Measurements from ENCODE around the gene PRPH.

Gene PRPH

GRCh38 chr12:49259452-49259851, 35.5 kb upstream of the PRPH start:
- POLR2A ChIA-PET: no interaction called here
- no peak for TF ChIP-seq HDGF (IDR thresholded peaks at IDR 0.05; ENCODE audit: borderline replicate concordance)
- TF ChIP-seq TARDBP (IDR thresholded peaks at IDR 0.05): no peak
- TF ChIP-seq ELF4 (IDR thresholded peaks at IDR 0.05): no peak
- TF ChIP-seq FOXK2 (IDR thresholded peaks at IDR 0.05): no peak
- TF ChIP-seq BHLHE40 (IDR thresholded peaks at IDR 0.05; ENCODE audit: borderline replicate concordance): no peak
- no peak for TF ChIP-seq FOXA1 (IDR thresholded peaks at IDR 0.05)
- TF ChIP-seq ARNT (IDR thresholded peaks at IDR 0.05): no peak
- TF ChIP-seq FOXM1 (IDR thresholded peaks at IDR 0.05; ENCODE audit: borderline replicate concordance): no peak
- TF ChIP-seq ZNF384 (IDR thresholded peaks at IDR 0.05): no peak
- CTCF ChIA-PET: no interaction called here
- no peak for DNase-seq (ENCODE audit: extremely low spot score)

GRCh38 chr12:49260166-49260565, 34.8 kb upstream of the PRPH start:
- POLR2A ChIA-PET: interaction anchor here (1.0 to 1.4 kb wide), 2 partner anchors 15 to 27 kb away, joined by 3 read pairs; no protein-coding TSS in a partner anchor
- CTCF ChIA-PET: no interaction called here
- DNase-seq (ENCODE audit: extremely low spot score): no peak
- TF ChIP-seq SP1 (IDR thresholded peaks at IDR 0.05) (no peak), FOXM1 (IDR thresholded peaks at IDR 0.05; ENCODE audit: borderline replicate concordance) (no peak), ELF4 (IDR thresholded peaks at IDR 0.05) (no peak), SUZ12 (IDR thresholded peaks at IDR 0.05) (no peak), FOXK2 (IDR thresholded peaks at IDR 0.05) (no peak), LEF1 (IDR thresholded peaks at IDR 0.05; ENCODE audit: borderline replicate concordance) (no peak), ZNF384 (IDR thresholded peaks at IDR 0.05) (no peak), CTBP1 (IDR thresholded peaks at IDR 0.05; ENCODE audit: borderline replicate concordance) (no peak), PKNOX1 (IDR thresholded peaks at IDR 0.05) (no peak), HDGF (IDR thresholded peaks at IDR 0.05; ENCODE audit: borderline replicate concordance) (no peak)

- TF ChIP-seq ELF4 (IDR thresholded peaks at IDR 0.05) (no peak), ARNT (IDR thresholded peaks at IDR 0.05) (no peak), PKNOX1 (IDR thresholded peaks at IDR 0.05) (no peak), SP1 (IDR thresholded peaks at IDR 0.05) (no peak)
- no peak for DNase-seq (ENCODE audit: extremely low spot score)
- ChIA-PET CTCF (interaction anchor here (0.6 kb wide), 2 partner anchors 11 to 28 kb away, joined by 4 to 5 read pairs; no protein-coding TSS in a partner anchor), POLR2A (interaction anchor here (0.6 to 1.4 kb wide), 3 partner anchors 16 to 107 kb away, joined by 3 to 4 read pairs (median 3); no protein-coding TSS in a partner anchor)
These were observed 34.2 kb upstream of the PRPH start for GRCh38 chr12:49260571-49261363.

DNA sequence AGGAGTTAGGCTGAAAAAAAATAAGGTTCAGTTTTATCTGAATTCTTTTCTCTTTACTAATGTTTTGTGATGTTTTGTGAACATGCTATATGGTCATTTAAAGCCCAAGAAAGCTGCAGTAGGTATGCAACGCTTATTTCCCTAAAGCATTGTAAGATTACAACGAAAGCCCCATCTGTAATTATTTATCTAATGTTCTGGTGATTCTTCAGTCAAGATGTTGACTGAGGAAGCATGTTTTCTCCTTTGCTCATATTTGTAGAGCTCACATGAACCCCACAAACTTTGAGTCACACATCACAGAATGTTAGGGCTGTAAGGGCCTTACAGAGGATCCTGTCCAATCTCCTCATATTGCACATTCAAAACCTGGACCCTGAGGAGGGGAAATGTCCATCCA, 33.2 kb upstream of the PRPH start:
- CTCF ChIA-PET: interaction anchor here (0.6 kb wide), 1 partner anchor 29 kb away, joined by 4 read pairs; no protein-coding TSS in a partner anchor
- TF ChIP-seq FOXK2 (IDR thresholded peaks at IDR 0.05) (no peak), TARDBP (IDR thresholded peaks at IDR 0.05) (no peak), FOXA1 (IDR thresholded peaks at IDR 0.05) (no peak), ELF4 (IDR thresholded peaks at IDR 0.05) (no peak), SUZ12 (IDR thresholded peaks at IDR 0.05) (no peak), LEF1 (IDR thresholded peaks at IDR 0.05; ENCODE audit: borderline replicate concordance) (no peak), CTBP1 (IDR thresholded peaks at IDR 0.05; ENCODE audit: borderline replicate concordance) (no peak), PKNOX1 (IDR thresholded peaks at IDR 0.05) (no peak), HDGF (IDR thresholded peaks at IDR 0.05; ENCODE audit: borderline replicate concordance) (no peak)

GRCh38 chr12:49263400-49263763, 31.6 kb upstream of the PRPH start:
- ChIA-PET POLR2A (interaction anchor here (1.0 to 3.0 kb wide), 5 partner anchors 9 to 132 kb away, joined by 3 to 14 read pairs (median 4); partner anchors contain the start of genes TROAP and TUBA1B), CTCF (interaction anchor here (0.6 kb wide), 1 partner anchor 171 kb away, joined by 3 read pairs; no protein-coding TSS in a partner anchor)
- TF ChIP-seq ZNF384 (IDR thresholded peaks at IDR 0.05) (no peak), NFRKB (IDR thresholded peaks at IDR 0.05) (no peak), BHLHE40 (IDR thresholded peaks at IDR 0.05; ENCODE audit: borderline replicate concordance) (no peak), FOXK2 (IDR thresholded peaks at IDR 0.05) (no peak)
- DNase-seq (ENCODE audit: extremely low spot score): no peak

More for the DNA sequence above, 33.2 kb upstream of the PRPH start:
- no peak for DNase-seq (ENCODE audit: extremely low spot score)
- POLR2A ChIA-PET: interaction anchor here (0.6 to 1.4 kb wide), 2 partner anchors 17 to 107 kb away, joined by 3 to 4 read pairs; no protein-coding TSS in a partner anchor

GRCh38 chr12:49264466-49264872, 30.5 kb upstream of the PRPH start:
- DNase-seq (ENCODE audit: extremely low spot score): peak; percentile 49
- CTCF ChIA-PET: no interaction called here
- TF ChIP-seq ARNT (IDR thresholded peaks at IDR 0.05) (no peak), HDGF (IDR thresholded peaks at IDR 0.05; ENCODE audit: borderline replicate concordance) (no peak), LEF1 (IDR thresholded peaks at IDR 0.05; ENCODE audit: borderline replicate concordance) (no peak), FOXM1 (IDR thresholded peaks at IDR 0.05; ENCODE audit: borderline replicate concordance) (no peak), PKNOX1 (IDR thresholded peaks at IDR 0.05) (peak; percentile 78), SP1 (IDR thresholded peaks at IDR 0.05) (no peak), SUZ12 (IDR thresholded peaks at IDR 0.05) (no peak), FOXA1 (IDR thresholded peaks at IDR 0.05) (no peak), L3MBTL2 (conservative IDR thresholded peaks at IDR 0.05) (no peak)
- POLR2A ChIA-PET: interaction anchor here (0.6 to 3.0 kb wide), 11 partner anchors 10 to 134 kb away, joined by 3 to 16 read pairs (median 4); partner anchors contain the start of gene TUBA1B
